SK-N-SH treated with all-trans-retinoic acid at 6 μM for 48 hours (cell line): Measurements from ENCODE around the gene LPXN.

Experiments
- ARNTL ChIP-seq: fragments of 450-650 bp; formaldehyde crosslinking; IDR thresholded peaks from 2 replicates; pipeline ENCODE4 v1.5.0; 2020; ENCODE audit warnings: low read depth, mild to moderate bottlenecking, moderate library complexity, borderline replicate concordance
- BACH2 ChIP-seq: fragments of 250-450 bp; sonication (Bioruptor Pico); IDR thresholded peaks from 2 replicates; pipeline ENCODE4 v1.9.0; 2021; ENCODE audit warnings: mild to moderate bottlenecking, borderline replicate concordance
- CSDC2 ChIP-seq: fragments of 250-450 bp; sonication (Bioruptor Pico); IDR thresholded peaks from 2 replicates; pipeline ENCODE4 v1.5.0; 2020; ENCODE audit warnings: mild to moderate bottlenecking, moderate library complexity
- ESRRG ChIP-seq: fragments of 250-450 bp; sonication (Bioruptor Pico); IDR thresholded peaks from 2 replicates; pipeline ENCODE4 v1.6.1; 2021; ENCODE audit warnings: mild to moderate bottlenecking
- GLIS3 ChIP-seq: fragments of 250-450 bp; sonication (Bioruptor Pico); IDR thresholded peaks from 2 replicates; pipeline ENCODE4 v1.5.0; 2020; ENCODE audit warnings: mild to moderate bottlenecking, moderate library complexity
- ISL1 ChIP-seq: fragments of 250-450 bp; sonication (Bioruptor Pico); IDR thresholded peaks from 2 replicates; pipeline ENCODE4 v2.1.2; 2022; ENCODE audit warnings: mild to moderate bottlenecking, moderate library complexity
- OSR1 ChIP-seq: fragments of 250-450 bp; sonication (Bioruptor Pico); IDR thresholded peaks from 2 replicates; pipeline ENCODE4 v1.8.0; 2022; ENCODE audit warnings: moderate library complexity, mild to moderate bottlenecking, inconsistent platforms
- PPARA ChIP-seq: fragments of 250-450 bp; sonication (Bioruptor Pico); IDR thresholded peaks from 2 replicates; pipeline ENCODE4 v1.5.0; 2020; ENCODE audit warnings: mild to moderate bottlenecking, borderline replicate concordance
- RARB ChIP-seq: fragments of 250-450 bp; sonication (Bioruptor Pico); IDR thresholded peaks from 2 replicates; pipeline ENCODE4 v1.8.0; 2021; ENCODE audit warnings: mild to moderate bottlenecking, moderate library complexity
- SNAI2 ChIP-seq: fragments of 250-450 bp; sonication (Bioruptor Pico); IDR thresholded peaks from 2 replicates; pipeline ENCODE4 v1.5.0; 2020; ENCODE audit warnings: mild to moderate bottlenecking, moderate library complexity
- TF ChIP-seq, protein P1 (sequence below): fragments of 250-450 bp; sonication (Bioruptor Pico); IDR thresholded peaks from 2 replicates; pipeline ENCODE4 v1.5.1; 2020; ENCODE audit warnings: low read depth, mild to moderate bottlenecking, moderate library complexity
- TF ChIP-seq, protein P2 (sequence below): fragments of 250-450 bp; sonication (Bioruptor Pico); IDR thresholded peaks from 2 replicates; pipeline ENCODE4 v1.5.1; 2021; ENCODE audit warnings: mild to moderate bottlenecking, moderate library complexity
- TF ChIP-seq, protein P3 (sequence below): fragments of 250-450 bp; sonication (Bioruptor Pico); IDR thresholded peaks from 2 replicates; pipeline ENCODE4 v1.8.0; 2020; ENCODE audit warnings: mild to moderate bottlenecking, moderate library complexity, borderline replicate concordance
- TF ChIP-seq, protein P4 (sequence below): fragments of 250-450 bp; sonication (Bioruptor Pico); IDR thresholded peaks from 2 replicates; pipeline ENCODE4 v1.8.0; 2021; ENCODE audit warnings: low read depth, mild to moderate bottlenecking, moderate library complexity, borderline replicate concordance

DNA sequence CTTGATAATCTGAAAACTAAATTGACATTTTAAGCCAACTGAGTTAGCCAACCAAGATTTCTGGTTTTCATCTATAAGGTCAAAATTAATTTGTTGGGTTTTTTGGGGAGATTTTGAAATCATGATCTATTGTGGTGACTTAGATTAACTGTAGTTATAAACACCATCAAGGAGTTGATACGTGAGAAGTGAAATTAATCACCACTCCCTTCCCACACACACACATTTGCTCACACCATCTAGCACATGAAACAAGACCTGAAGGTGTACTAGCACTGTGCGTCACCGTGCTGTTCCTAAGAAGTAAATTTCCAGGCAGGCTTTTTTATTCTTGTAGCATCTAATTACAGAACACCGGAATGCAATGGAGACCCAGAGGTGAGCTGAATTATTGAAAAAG is 69.8 kb downstream of the LPXN start:
- TF ChIP-seq ARNTL: no peak
- TF ChIP-seq, protein P1, sequence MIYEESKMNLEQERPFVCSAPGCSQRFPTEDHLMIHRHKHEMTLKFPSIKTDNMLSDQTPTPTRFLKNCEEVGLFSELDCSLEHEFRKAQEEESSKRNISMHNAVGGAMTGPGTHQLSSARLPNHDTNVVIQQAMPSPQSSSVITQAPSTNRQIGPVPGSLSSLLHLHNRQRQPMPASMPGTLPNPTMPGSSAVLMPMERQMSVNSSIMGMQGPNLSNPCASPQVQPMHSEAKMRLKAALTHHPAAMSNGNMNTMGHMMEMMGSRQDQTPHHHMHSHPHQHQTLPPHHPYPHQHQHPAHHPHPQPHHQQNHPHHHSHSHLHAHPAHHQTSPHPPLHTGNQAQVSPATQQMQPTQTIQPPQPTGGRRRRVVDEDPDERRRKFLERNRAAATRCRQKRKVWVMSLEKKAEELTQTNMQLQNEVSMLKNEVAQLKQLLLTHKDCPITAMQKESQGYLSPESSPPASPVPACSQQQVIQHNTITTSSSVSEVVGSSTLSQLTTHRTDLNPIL (CRISPR knock-in tag): no peak
- no peak for TF ChIP-seq RARB (CRISPR knock-in tag)
- TF ChIP-seq, protein P2, sequence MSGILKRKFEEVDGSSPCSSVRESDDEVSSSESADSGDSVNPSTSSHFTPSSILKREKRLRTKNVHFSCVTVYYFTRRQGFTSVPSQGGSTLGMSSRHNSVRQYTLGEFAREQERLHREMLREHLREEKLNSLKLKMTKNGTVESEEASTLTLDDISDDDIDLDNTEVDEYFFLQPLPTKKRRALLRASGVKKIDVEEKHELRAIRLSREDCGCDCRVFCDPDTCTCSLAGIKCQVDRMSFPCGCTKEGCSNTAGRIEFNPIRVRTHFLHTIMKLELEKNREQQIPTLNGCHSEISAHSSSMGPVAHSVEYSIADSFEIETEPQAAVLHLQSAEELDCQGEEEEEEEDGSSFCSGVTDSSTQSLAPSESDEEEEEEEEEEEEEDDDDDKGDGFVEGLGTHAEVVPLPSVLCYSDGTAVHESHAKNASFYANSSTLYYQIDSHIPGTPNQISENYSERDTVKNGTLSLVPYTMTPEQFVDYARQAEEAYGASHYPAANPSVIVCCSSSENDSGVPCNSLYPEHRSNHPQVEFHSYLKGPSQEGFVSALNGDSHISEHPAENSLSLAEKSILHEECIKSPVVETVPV (CRISPR knock-in tag): no peak
- no peak for TF ChIP-seq SNAI2 (CRISPR knock-in tag)
- no peak for TF ChIP-seq GLIS3 (CRISPR knock-in tag)
- TF ChIP-seq, protein P3, sequence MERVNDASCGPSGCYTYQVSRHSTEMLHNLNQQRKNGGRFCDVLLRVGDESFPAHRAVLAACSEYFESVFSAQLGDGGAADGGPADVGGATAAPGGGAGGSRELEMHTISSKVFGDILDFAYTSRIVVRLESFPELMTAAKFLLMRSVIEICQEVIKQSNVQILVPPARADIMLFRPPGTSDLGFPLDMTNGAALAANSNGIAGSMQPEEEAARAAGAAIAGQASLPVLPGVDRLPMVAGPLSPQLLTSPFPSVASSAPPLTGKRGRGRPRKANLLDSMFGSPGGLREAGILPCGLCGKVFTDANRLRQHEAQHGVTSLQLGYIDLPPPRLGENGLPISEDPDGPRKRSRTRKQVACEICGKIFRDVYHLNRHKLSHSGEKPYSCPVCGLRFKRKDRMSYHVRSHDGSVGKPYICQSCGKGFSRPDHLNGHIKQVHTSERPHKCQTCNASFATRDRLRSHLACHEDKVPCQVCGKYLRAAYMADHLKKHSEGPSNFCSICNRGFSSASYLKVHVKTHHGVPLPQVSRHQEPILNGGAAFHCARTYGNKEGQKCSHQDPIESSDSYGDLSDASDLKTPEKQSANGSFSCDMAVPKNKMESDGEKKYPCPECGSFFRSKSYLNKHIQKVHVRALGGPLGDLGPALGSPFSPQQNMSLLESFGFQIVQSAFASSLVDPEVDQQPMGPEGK (CRISPR knock-in tag): no peak
- TF ChIP-seq BACH2 (CRISPR knock-in tag): no peak
- TF ChIP-seq PPARA (CRISPR knock-in tag): no peak
- TF ChIP-seq ISL1: no peak
- TF ChIP-seq CSDC2 (CRISPR knock-in tag): no peak
- no peak for TF ChIP-seq OSR1 (CRISPR knock-in tag)
- no peak for TF ChIP-seq ESRRG
- TF ChIP-seq, protein P4, sequence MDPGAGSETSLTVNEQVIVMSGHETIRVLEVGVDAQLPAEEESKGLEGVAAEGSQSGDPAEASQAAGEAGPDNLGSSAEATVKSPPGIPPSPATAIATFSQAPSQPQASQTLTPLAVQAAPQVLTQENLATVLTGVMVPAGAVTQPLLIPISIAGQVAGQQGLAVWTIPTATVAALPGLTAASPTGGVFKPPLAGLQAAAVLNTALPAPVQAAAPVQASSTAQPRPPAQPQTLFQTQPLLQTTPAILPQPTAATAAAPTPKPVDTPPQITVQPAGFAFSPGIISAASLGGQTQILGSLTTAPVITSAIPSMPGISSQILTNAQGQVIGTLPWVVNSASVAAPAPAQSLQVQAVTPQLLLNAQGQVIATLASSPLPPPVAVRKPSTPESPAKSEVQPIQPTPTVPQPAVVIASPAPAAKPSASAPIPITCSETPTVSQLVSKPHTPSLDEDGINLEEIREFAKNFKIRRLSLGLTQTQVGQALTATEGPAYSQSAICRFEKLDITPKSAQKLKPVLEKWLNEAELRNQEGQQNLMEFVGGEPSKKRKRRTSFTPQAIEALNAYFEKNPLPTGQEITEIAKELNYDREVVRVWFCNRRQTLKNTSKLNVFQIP (CRISPR knock-in tag): no peak
